DMS153 treated with DMSO at 0.1 percent for 48 hours (cell line): ENCODE data around the gene ZNF830.
A peak's percentile ranks its signal among the peaks of the same experiment; 100 is the strongest.
"Not testable (repeated sequence)": the region's sequence is repeated elsewhere in the genome, so short reads cannot be mapped to it uniquely, and the experiment has no call there.

Experiments used
- DNase-seq: peaks from one replicate; lab custom pipeline; 2025; ENCODE audit not compliant: unreplicated experiment; lab: John Stamatoyannopoulos, UW

Gene ZNF830

GRCh38 chr17:34961093-34961911 lies at the start of gene ZNF830, which contains the start of gene CCT6B:
TSS of gene ZNF830 (plus strand) at chr17:34961540. CDS start at chr17:34961567, 27 bp downstream.
TSS of gene CCT6B (minus strand) at chr17:34961460. CDS start at chr17:34961393, 67 bp downstream.
- peak; percentile 74 for DNase-seq

- no peak for DNase-seq
These were observed 48.3 kb upstream of the ZNF830 start for GRCh38 chr17:34913001-34913400.

- DNase-seq: no peak
These were observed 45.2 kb upstream of the ZNF830 start for GRCh38 chr17:34916120-34916519.

- DNase-seq: no peak
These were observed 44.0 kb upstream of the ZNF830 start for GRCh38 chr17:34917381-34917780.

- DNase-seq: no peak
These were observed 40.7 kb upstream of the ZNF830 start for GRCh38 chr17:34920676-34921075.

GRCh38 chr17:34926661-34927060 lies 34.7 kb upstream of the ZNF830 start:
- DNase-seq: no peak

- no peak for DNase-seq
These were observed 31.1 kb upstream of the ZNF830 start for GRCh38 chr17:34930283-34930682.

- not testable (repeated sequence) for DNase-seq
These were observed 10.6 kb upstream of the ZNF830 start for GRCh38 chr17:34950780-34951179.

GRCh38 chr17:34958438-34958837 lies 2.9 kb upstream of the ZNF830 start:
- DNase-seq: no peak

- no peak for DNase-seq
These were observed 12.8 kb downstream of the ZNF830 start for GRCh38 chr17:34974179-34974578.

GRCh38 chr17:34974794-34975785 lies 13.8 kb downstream of the ZNF830 start:
- no peak for DNase-seq

- DNase-seq: no peak
These were observed 17.8 kb downstream of the ZNF830 start for GRCh38 chr17:34979153-34979552.

- DNase-seq: no peak
These were observed 18.5 kb downstream of the ZNF830 start for GRCh38 chr17:34979650-34980352.

GRCh38 chr17:34980353-34980680 lies 19.0 kb downstream of the ZNF830 start, which contains the start of gene LIG3:
TSS of gene LIG3 (plus strand) at chr17:34980512. CDS start at chr17:34983006, 2,494 bp downstream.
- DNase-seq: peak; percentile 85

- peak; percentile 18 for DNase-seq
These were observed 19.6 kb downstream of the ZNF830 start for GRCh38 chr17:34980681-34981537.

- peak; percentile 30 for DNase-seq
These were observed 20.4 kb downstream of the ZNF830 start for GRCh38 chr17:34981538-34982241.

GRCh38 chr17:34987232-34987631 lies 25.9 kb downstream of the ZNF830 start:
- DNase-seq: no peak

- DNase-seq: no peak
These were observed 27.3 kb downstream of the ZNF830 start for GRCh38 chr17:34988644-34989043.

GRCh38 chr17:34989473-34989872 lies 28.1 kb downstream of the ZNF830 start:
- no peak for DNase-seq
